Measurements from ENCODE around the gene STIP1.

STIP1 gene

GRCh38 chr11:64238999-64239398, 53.0 kb downstream of the STIP1 start:
- Histone ChIP-seq H3K9me3 (ENCODE audit: low read length) (no peaks in the 10 kb centered on the region), H3K9ac (ENCODE audit: low read length) (peak overlapping the region; percentile 93), H3K4me3 (ENCODE audit: low read depth, low read length, poor library complexity, severe bottlenecking) (no peak overlapping the region), H3K79me2 (ENCODE audit: insufficient read depth, low read length) (no peaks in the 10 kb centered on the region), H3K4me1 (ENCODE audit: insufficient read depth, low read length, severe bottlenecking) (peaks cover 72% of the 10 kb centered on the region), H4K20me1 (ENCODE audit: insufficient read depth, low read length) (no peaks in the 10 kb centered on the region), H3K4me2 (ENCODE audit: low read length) (peak overlapping the region; percentile 91; the same call in 1 of the 2 replicates), H2AFZ (ENCODE audit: low read length) (no peak overlapping the region), H3K9me2 (ENCODE audit: low read depth, low read length) (no peaks in the 10 kb centered on the region), H3K27me3 (ENCODE audit: insufficient read depth, low read length) (no peaks in the 10 kb centered on the region), H3F3A (ENCODE audit: insufficient read depth, low read length) (peaks cover 18% of the 10 kb centered on the region; the same call in 1 of the 2 replicates), H3K36me3 (ENCODE audit: insufficient read depth, low read length) (peaks cover 27% of the 10 kb centered on the region; the same call in 1 of the 2 replicates), H3K27ac (ENCODE audit: low read depth, low read length, poor library complexity, severe bottlenecking) (peak overlapping the region; percentile 98)
- no peak for TF ChIP-seq EZH2 (IDR thresholded peaks at IDR 0.05; ENCODE audit: borderline replicate concordance, low read length)
- TF ChIP-seq CTCF (IDR thresholded peaks at IDR 0.05; ENCODE audit: low read length), result no peak

GRCh38 chr11:64239662-64240434, 53.9 kb downstream of the STIP1 start:
- Histone ChIP-seq H3K4me3 (ENCODE audit: low read depth, low read length, poor library complexity, severe bottlenecking) (peak overlapping the region; percentile 77), H3K27ac (ENCODE audit: low read depth, low read length, poor library complexity, severe bottlenecking) (peak overlapping the region; percentile 98), H3K27me3 (ENCODE audit: insufficient read depth, low read length) (no peaks in the 10 kb centered on the region), H2AFZ (ENCODE audit: low read length) (no peak overlapping the region), H3K36me3 (ENCODE audit: insufficient read depth, low read length) (peaks cover 33% of the 10 kb centered on the region; the same call in 1 of the 2 replicates), H3F3A (ENCODE audit: insufficient read depth, low read length) (peaks cover 18% of the 10 kb centered on the region; the same call in 1 of the 2 replicates), H3K79me2 (ENCODE audit: insufficient read depth, low read length) (no peaks in the 10 kb centered on the region), H4K20me1 (ENCODE audit: insufficient read depth, low read length) (no peaks in the 10 kb centered on the region), H3K4me1 (ENCODE audit: insufficient read depth, low read length, severe bottlenecking) (peaks cover 76% of the 10 kb centered on the region), H3K9me2 (ENCODE audit: low read depth, low read length) (no peaks in the 10 kb centered on the region), H3K9me3 (ENCODE audit: low read length) (no peaks in the 10 kb centered on the region), H3K4me2 (ENCODE audit: low read length) (peak overlapping the region; percentile 91), H3K9ac (ENCODE audit: low read length) (peak overlapping the region; percentile 93)
- no peak for TF ChIP-seq CTCF (IDR thresholded peaks at IDR 0.05; ENCODE audit: low read length)

- peak within 1 kb of the TSS; percentile 77 for H3K4me3 ChIP-seq (ENCODE audit: low read depth, low read length, poor library complexity, severe bottlenecking)
- H4K20me1 ChIP-seq (ENCODE audit: insufficient read depth, low read length), result no peaks in the 10 kb centered on the region
- H3K36me3 ChIP-seq (ENCODE audit: insufficient read depth, low read length), result peaks cover 33% of the 10 kb centered on the region; the same call in 1 of the 2 replicates
- no peaks in the 10 kb centered on the region; the same call in 1 of the 2 replicates for H3K79me2 ChIP-seq (ENCODE audit: insufficient read depth, low read length)
- H3K9me2 ChIP-seq (ENCODE audit: low read depth, low read length), result no peaks in the 10 kb centered on the region
- H3K27ac ChIP-seq (ENCODE audit: low read depth, low read length, poor library complexity, severe bottlenecking), result peak within 1 kb of the TSS; percentile 98
- no peaks in the 10 kb centered on the region for H3K9me3 ChIP-seq (ENCODE audit: low read length)
- TF ChIP-seq CTCF (IDR thresholded peaks at IDR 0.05; ENCODE audit: low read length) (no peak), EZH2 (IDR thresholded peaks at IDR 0.05; ENCODE audit: borderline replicate concordance, low read length) (no peak)
- peaks cover 18% of the 10 kb centered on the region; the same call in 1 of the 2 replicates for H3F3A ChIP-seq (ENCODE audit: insufficient read depth, low read length)
- H3K4me1 ChIP-seq (ENCODE audit: insufficient read depth, low read length, severe bottlenecking), result peaks cover 76% of the 10 kb centered on the region
- peak within 1 kb of the TSS; percentile 93 for H3K9ac ChIP-seq (ENCODE audit: low read length)
- H3K4me2 ChIP-seq (ENCODE audit: low read length), result peak within 1 kb of the TSS; percentile 91
- H2AFZ ChIP-seq (ENCODE audit: low read length), result no peak within 1 kb of the TSS
- no peaks in the 10 kb centered on the region for H3K27me3 ChIP-seq (ENCODE audit: insufficient read depth, low read length)
Measured at GRCh38 chr11:64240435-64241240, 54.7 kb downstream of the STIP1 start, which contains the start of gene FKBP2. TSS of gene FKBP2 (plus strand) at chr11:64241095. CDS start at chr11:64242388, 1,293 bp downstream.

Measured in OCI-LY1 (cell line).